Subcutaneous adipose tissue (tissue), 4 donors: ENCODE results near the gene SCN2B. TPM values are rescaled to one million over a fixed set of nuclear protein-coding genes. Genes with fewer than 3 reads are reported as not detected.

ENCODE experiments used
- CTCF ChIP-seq: fragments of 450-650 bp; IDR thresholded peaks from one replicate; pipeline ENCODE4 v1.5.1; 2016; ENCODE audit warnings: low read depth, mild to moderate bottlenecking, control low read depth, antibody characterized with exemption, moderate library complexity
- total RNA-seq, 4 donors: library from RNA; depleted of rRNA; stranded (reverse); fragments of >200 nt; gene quantifications; one replicate each; pipeline ENCODE4 v1.1.0, GENCODE V29; 2016

Gene SCN2B
- total RNA-seq, 4 donors from 2014 or later = under 0.01 to 0.19 TPM; not detected in 2

- TF ChIP-seq CTCF = no peak
Measured at GRCh38 chr11:118164885-118165284, 11.6 kb downstream of the SCN2B start.

GRCh38 chr11:118163494-118163893, 12.9 kb downstream of the SCN2B start:
- TF ChIP-seq CTCF = no peak

- no peak for TF ChIP-seq CTCF
Measured at GRCh38 chr11:118162846-118163245, 13.6 kb downstream of the SCN2B start.

GRCh38 chr11:118161786-118162185, 14.7 kb downstream of the SCN2B start:
- TF ChIP-seq CTCF = no peak

- TF ChIP-seq CTCF = no peak
Measured at GRCh38 chr11:118157186-118157895, 19.1 kb downstream of the SCN2B start.

- TF ChIP-seq CTCF = no peak
Measured at GRCh38 chr11:118156531-118157185, 19.8 kb downstream of the SCN2B start.

- no peak for TF ChIP-seq CTCF
Measured at GRCh38 chr11:118155776-118156530, 20.5 kb downstream of the SCN2B start.
